HG03064 (cell line): ENCODE measurements around the gene MIB1.
"Not testable (repeated sequence)": the region's sequence is repeated elsewhere in the genome, so short reads cannot be mapped to it uniquely, and the experiment has no call there.

Experiments
- ATAC-seq: cut with Tn5 transposase; IDR thresholded peaks from one replicate; pipeline ENCODE4 v1.9.1; 2021; ENCODE audit warnings: low read depth; ENCODE audit not compliant: unreplicated experiment

Gene MIB1

DNA sequence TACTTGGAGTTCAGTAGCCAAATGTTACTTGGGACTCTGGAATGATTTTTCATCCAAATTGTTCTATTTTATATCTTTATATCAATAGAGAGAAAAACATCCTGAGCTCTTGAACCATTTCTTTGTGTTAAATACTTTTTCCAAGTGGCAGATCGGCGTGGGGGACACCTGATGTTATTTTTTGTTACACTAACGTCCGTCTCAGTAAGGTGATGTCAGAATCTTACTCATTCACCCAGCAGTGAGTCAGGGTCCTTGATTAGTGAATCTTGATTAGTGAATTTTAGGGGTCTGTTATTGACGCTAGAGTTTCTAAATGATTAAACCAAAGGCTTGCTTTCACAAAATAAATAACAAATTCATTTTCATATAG, 1.7 kb downstream of the MIB1 start:
- no peak for ATAC-seq

DNA sequence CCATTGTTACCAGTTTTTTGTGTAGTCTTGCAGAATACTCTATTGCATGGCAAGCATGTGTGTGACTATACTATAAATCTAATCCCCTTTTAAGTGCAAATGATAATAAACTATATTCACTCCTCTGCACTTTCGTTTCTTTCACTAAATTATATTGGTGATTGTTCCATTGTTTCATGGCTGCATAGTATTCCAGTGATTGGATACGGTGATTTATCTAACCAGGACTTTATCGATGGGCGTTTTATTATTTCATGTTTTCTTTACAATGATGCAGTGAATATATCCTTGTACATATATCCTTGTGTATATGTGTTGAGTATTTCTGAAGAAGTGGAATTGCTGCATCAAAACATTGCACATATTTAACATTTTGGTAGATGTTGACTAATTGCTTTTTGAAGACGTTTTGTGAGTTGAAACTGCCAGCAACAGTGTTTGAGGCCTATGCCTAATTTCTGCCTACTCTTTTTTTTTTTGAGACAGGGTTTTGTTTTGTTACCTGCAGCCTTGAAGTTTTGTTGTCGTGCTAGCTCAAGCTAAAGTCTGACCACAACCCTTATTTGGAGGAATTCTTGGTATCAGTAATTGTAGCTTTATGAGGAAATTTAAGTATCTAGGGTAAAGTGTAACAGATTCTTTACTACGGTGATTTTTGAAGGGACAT, 2.7 kb downstream of the MIB1 start:
- ATAC-seq = no peak

DNA sequence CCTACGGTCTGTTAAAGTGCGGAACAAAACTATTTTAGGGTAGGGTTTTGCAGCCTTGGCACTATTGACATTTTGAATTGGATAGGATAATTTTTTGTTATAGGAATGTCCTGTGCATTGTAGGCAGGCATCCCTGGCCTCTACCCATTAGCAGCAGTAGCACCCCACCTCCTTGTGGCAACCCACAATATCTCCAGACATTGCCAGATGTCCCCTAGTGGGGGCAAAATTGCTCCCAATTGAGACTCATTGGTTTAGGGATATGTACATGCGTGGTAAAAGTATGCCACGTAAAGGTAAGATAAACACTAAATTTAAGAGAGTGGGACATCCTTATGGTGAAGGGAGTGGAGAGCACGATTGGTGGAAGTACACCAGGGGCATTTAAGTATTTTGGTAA, 4.6 kb downstream of the MIB1 start:
- no peak for ATAC-seq

DNA sequence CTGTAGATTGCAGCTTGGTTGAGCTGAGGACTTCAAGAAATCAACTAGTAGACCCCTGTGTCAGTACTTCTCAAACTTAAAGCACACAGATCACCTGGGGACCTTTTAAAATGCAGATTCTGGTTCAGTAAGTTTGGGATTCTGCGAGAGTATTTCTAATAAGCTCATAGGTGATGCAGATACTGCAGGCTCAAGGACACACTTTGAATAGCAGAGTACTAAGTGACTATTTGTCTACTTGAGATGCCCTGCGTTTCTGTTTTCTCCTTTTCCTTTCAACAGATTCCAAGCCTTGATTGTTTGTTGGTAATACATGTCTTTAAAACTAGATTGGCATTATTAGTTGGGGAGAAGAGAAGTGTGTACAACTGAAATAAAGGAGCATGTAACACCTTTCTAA, 6.7 kb downstream of the MIB1 start:
- no peak for ATAC-seq

DNA sequence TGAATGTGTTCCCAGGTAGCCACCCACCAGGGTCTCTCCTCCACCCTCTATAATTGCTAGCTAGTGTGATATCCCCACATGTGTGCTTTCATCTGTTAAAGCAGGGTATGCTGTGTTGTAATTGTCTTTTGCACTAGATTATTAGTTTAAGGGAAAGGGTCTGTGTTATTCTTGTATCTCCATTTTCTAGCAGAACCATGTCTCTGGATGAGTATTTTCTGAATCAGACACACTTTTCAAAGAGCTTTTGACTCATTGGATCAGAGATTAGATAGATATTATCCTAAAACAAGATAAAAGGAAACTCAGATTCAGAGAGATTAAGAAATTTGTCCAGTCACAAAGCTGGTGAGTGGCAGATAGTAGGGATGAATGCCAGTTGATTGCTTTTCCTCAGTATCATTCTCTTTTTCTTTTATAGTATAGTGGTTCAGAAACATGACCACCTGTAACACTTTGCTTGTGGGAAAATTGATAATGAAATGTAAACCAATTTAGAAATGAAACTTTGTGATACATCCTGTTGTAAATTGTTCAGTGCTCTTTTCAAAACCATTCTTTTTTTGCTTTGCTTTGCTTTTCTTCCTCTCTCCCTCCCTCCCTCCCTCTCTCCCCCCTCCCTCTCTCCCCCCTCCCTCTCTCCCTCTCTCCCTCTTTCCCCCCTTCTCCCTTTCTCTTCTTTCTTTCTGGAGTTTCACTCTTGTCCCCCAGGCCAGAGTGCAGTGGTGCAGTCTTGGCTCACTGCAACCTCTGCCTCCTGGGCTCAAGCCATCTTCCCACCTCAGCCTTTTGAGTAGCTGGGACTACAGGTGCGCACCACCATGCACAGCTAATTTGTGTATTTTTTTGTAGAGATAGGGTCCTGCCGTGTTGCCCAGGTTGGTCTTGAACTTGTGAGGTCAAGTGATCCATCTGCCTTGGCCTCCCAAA, 7.4 kb downstream of the MIB1 start:
- no peak for ATAC-seq

DNA sequence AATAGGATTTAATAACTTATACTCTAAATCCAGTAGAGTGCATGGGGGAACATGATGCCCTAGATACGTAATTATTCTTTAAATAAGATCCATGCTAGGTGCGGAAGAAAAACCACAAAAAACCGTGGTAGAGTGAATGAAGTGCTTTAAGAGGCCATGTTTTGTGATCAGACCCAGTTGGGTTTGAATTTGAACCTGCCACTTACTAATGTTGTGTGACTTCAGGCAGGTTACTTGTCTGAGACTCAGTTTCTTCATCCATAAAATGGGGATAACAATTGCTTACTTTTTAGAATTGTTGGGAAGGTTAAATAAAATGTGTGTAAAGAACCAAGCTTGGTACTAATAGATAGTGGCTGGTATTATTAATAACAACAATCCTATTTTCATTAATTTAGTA, 17.2 kb downstream of the MIB1 start:
- ATAC-seq = no peak

DNA sequence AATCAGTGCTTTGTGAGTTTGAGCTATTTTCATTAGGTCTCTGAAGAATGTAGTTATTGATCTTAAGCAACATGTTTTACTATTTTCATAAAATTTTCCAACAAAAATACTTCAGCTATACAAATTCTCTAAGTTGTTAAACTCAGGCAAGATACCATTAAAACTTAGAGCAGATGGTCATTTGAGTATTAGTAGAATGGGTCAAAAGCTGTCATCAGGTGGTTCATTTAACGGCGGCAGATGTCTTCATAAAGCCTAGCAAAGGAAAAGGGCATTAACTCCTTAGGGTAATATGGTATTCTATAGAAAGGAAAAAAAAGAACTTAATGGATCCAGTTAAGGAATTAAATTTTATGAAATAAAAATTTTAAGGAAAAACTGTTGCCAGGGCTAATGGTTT, 19.2 kb downstream of the MIB1 start:
- ATAC-seq = no peak

DNA sequence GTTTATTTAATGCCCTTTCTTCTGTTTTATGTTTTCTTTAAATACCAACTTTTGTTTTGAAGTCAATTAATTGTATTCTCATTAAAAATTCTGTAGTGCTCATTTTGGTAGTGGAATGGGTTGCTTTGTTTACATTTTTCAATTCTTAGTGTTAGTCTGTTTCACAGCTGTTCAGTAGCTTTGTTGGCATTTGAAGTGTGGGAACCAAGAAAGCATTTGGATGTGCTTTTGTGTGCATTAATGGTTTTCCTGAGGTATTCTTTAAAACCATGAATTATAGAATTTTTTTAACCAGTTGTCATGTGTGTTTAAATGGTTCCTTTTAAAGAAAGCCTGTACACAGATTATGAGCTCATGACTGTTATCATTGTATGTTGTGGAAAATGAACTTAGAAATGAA, 19.7 kb downstream of the MIB1 start:
- ATAC-seq = no peak

DNA sequence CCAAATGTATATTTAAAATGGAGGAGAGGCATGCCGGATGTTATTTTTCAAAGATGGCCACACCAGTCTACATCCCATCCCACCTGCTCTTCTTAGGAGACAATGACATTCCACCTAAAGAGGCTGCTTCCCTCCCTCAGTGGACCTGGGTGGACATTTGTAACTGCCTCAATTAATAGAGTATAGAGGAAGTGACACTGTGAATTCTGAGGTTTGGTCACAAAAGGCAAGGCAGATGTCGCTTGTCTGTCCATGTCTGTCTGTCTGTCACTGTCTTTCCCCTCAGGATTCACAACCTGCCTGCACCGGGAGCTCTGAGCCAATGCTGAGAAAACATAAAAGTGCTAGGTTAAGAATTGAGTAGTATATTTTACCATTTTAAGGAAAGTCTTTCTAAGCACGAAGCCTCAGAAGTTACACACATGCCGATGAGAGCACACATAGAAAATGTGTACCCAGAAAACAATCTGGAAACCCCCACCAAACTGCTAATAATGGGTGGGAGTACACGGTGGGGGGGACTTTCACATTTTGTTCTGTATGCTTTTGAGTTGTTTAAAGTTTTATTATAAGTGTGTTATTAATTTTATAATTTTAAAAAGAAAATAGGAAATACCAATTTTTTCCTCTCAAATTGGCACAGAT, 21.0 kb downstream of the MIB1 start:
- no peak for ATAC-seq

DNA sequence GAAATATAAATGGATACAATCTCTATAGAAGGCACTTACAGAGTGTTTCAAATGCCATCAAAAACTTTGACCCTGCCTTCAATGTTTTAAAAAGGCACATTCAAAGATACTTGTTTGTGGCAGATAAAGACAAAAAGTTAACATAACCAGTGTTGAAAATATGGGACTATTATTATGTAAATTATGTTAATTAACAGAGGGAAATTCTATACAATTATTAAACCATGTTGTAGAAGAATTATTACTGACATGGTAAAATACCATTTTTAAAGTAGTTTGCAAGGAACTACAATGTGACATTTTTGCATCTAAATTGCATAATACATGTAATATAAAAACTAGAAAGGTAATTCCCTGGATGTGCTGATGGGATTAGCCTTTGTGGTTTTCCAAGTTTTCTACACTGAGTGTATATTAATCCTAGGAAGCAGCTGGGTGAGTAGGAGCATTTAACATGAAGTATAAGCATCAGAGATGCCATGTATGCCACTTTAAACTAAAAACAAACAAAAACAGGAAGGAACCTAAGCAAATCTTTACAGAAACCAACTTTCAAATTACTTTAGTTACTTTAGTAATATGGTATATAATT, 21.7 kb downstream of the MIB1 start:
- no peak for ATAC-seq

DNA sequence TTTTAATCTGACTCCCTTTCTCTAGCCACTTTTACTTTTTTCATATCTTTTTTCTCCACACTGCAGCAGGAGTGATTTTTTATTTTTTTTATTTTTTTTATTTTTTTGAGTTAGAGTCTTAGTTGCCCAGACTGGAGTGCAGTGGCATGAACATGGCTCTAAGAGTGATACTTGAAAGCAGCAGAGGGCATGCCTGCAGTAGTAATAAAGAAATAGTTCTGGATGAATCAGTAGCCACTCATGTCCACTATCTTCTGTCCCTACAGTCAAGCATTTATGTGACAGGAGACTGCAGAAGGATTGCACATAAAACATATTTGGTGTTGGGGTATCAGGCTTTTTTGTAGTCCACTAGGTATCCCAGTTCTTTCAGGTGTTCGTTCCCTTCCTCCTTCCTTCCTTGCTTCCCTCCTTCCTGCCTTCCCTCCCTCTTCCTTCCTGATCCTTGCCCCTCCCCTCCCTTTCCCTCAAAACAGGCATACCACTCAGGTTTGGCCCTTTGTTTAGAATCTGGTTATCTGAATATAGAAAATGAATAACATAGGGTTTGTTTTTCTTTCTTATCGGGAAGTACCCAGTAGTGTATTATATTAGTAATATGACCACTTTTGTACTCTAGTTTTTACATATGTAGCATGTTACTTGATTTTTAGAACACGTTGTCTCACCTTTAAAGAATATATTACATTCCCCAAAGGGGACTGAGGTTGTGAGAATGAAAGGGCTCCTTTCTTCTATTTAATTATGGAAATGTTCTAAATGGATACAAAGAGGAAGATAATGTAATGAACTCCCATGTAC, 23.5 kb downstream of the MIB1 start:
- no peak for ATAC-seq

DNA sequence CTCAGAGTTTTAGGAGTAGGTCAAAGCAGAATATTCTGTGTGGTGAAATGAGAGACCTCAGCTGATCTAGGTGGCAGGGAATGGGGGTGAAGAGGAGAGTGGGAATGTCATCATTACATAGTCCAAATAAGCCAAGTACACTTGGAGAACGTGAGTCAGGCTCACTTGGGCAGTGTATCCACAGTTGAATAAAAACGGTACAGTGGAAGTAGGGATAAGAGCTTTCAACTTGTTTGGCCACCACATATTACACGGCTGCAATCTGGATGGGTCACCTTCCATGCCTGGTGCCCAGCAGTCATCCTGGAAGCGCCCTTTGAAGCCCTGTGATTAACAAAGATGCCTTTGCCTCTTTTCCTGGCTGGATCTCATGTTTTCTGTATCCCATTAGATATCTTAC, 28.6 kb downstream of the MIB1 start:
- no peak for ATAC-seq

DNA sequence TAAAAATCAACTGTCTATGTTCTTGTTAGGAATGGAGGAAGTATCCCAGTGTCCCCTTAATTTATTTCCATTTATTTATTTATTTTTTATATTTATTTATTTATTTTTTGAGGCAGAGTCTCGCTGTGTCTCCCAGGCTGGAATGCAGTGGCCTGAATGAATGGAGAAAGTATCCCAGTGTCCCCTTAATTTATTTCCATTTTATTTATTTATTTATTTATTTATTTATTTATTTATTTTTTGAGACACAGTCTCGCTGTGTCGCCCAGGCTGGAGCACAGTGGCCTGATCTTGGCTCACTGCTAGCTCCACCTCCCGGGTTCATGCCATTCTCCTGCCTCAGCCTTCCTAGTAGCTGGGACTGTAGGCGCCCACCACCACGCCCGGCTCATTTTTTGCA, 34.1 kb downstream of the MIB1 start:
- ATAC-seq = no peak

DNA sequence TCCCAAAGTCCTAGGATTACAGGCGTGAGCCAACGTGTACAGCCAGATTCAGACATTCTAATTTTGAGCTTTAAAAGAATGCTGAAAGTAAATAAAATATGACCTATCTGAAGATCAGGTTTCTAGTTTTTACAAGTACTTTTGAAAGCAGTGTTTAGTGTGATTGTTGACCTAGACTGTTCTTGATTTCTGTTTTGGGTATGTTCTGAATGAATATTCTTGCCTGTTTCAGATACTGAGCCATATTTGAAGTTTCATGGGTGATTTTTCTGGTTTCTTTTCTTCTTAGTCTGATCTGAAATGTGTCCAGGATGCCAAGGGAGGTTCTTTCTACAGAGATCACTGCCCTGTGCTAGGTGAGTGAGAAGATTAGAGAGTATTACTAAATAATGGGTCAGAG, 37.2 kb downstream of the MIB1 start:
- no peak for ATAC-seq

DNA sequence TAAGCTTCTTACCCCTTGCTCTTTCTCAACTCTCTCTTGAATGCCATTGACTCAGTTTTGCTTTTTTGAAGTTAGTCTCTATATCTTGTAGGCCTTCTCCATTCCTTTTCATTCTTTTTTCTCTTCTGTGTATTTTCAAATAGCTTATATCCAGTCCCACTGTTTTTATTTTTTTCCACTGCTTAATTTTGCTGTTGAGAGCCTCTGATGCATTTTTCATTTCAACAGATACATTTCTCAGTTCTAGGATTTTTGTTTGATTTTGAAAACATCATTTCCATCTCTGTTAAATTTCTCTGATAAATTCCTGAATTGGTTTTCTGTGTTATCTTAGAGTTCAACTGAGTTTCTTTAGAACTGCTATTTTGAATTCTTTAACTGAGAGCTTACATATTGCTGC, 45.9 kb downstream of the MIB1 start:
- no peak for ATAC-seq

DNA sequence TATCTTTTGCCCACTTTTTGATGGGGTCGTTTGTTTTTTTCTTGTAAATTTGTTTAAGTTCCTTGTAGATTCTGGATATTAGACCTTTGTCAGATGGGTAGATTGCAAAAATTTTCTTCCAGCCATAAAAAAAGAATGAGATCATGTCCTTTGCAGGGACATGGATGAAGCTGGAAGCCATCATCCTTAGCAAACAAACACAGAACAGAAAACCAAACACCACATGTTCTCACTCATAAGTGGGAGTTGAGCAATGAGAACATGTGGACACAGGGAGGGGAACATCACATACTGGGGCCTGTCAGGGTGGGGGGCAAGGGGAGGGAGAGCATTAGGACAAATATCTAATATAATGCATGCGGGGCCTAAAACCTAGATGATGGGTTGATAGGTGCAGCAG, 55.5 kb downstream of the MIB1 start:
- ATAC-seq = not testable (repeated sequence)

DNA sequence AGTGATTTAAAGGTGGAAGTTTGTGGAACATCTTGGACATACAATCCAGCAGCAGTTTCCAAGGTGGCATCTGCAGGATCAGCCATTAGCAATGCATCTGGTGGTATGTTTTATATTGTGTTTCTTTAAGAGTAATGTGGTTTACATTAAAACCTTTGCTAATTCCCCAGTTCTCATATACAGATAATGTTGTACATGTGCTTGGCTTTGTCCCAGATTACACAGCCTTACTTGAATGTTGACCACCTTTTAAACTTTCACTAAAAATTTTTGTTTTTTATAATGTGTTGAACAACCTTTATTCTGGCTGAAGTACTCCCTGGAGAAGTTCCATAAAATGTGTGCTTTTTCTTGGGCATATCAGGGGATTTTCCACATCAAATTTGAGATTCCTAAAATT, 57.5 kb downstream of the MIB1 start:
- no peak for ATAC-seq

DNA sequence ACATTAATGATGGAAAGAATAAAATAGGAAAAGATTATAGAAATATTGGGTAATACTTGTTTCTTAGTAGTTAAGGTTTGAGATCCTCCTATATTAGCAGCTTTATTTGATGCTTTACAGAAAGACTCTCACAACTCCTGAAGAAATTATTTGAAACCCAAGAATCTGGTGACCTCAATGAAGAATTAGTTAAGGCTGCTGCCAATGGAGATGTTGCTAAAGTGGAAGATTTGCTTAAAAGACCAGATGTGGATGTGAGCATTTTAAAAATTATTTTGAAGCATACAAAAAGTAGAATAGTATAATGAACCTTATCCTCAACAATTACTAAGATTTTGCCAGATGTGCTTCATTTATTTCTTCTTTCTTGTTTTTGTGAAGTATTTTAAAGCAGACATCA, 59.1 kb downstream of the MIB1 start:
- ATAC-seq = no peak

DNA sequence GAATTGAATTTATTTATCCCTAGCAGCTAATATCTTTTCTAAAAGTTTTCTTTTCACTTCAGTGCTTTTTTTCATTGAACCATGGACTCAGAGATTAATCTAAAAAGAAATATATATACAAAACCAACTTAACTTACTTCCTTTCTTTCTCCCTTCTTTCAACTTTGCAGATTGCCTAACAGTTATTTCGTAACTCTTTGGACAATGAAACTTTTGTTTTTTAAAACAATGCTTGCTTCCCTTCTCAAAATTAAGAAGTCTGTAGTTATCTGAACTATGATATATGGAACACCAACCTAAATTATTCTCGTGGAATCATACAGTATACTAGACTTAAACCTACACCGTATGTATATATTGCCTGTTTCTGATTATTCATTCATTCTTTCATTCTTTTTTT, 62.9 kb downstream of the MIB1 start:
- ATAC-seq = no peak

DNA sequence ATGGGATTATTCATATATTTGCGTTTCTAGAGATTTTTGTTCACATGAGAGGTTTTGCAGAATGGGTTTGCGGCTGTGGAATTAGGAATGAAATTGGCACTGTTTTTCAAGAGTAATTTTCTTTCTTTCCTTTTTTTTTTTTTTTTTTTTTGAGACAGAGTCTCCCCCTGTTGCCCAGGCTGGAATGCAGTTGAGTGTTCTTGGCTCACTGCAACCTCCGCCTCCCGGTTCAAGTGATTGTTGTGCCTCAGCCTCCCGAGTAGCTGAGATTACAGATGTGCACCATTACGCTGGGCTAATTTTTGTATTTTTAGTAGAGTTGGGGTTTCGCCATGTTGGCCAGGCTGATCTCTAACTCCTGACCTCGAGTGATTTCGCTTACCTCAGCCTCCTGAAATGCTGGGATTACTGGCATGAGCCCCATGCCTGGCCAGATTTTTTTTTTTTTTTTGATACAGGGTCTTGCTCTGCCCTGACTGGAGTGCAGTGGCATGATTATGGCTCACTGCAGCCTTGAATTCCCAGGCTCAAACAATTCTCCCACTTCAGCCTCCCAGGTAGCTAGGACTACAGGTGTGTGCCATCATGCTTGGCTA, 65.3 kb downstream of the MIB1 start:
- ATAC-seq = no peak
